NAMALWA (cell line): Measurements from ENCODE around the gene AHRR.

Experiments used
- DNase-seq: peaks from one replicate; pipeline ENCODE4 v3.0.0-alpha.2; 2015; ENCODE audit warnings: low spot score

AHRR gene

DNA sequence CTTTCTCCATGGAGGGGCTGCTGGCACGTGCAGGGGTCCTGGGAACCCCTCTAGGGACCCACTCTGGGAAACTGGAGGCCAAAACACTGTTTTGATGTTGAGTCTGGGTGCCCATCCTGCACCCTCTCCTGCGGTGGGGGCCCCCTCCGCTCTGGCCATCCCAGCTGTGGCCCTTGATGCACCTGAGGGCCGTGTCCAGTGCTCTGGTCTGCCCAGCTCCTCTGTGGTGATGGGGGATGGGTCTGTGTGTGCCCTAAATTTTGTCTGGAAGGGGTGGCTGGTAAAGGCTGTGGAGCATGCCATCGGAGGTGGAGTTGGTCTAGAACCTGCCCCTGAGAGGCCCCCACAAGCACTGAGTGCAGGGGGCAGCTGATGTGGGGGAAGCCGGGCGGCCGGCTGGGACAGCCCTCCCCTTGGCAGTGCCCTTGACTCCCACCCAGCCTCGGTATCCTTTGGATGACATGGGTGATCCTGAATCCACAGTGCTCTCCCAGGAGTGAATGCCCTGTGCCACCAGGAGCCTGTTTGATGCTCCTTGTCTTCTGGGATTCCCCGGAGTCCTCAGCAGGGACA lies 26.3 kb downstream of the AHRR start:
- DNase-seq, result no peak

DNA sequence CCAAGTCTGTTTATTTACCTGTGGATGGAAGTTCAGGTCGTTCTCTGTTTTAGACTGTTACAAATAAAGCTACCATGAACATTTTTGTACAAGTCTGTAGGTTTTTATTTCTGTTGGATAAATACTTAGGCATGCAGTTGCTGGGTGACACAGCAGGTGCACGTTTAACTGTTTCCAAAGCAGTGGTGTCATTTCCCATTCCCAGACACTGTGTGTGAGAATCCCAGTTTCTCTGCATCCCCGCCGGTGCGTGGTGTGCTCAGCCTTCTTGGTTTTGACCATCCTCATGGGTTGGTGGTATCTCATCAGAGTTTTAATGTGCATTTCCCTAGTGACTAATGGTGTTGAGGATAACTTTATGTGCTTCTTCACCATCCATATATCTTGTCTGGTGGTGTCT lies 27.2 kb downstream of the AHRR start:
- no peak for DNase-seq

- DNase-seq, result no peak
Measured at GRCh38 chr5:350355-350754, 28.8 kb downstream of the AHRR start.

DNA sequence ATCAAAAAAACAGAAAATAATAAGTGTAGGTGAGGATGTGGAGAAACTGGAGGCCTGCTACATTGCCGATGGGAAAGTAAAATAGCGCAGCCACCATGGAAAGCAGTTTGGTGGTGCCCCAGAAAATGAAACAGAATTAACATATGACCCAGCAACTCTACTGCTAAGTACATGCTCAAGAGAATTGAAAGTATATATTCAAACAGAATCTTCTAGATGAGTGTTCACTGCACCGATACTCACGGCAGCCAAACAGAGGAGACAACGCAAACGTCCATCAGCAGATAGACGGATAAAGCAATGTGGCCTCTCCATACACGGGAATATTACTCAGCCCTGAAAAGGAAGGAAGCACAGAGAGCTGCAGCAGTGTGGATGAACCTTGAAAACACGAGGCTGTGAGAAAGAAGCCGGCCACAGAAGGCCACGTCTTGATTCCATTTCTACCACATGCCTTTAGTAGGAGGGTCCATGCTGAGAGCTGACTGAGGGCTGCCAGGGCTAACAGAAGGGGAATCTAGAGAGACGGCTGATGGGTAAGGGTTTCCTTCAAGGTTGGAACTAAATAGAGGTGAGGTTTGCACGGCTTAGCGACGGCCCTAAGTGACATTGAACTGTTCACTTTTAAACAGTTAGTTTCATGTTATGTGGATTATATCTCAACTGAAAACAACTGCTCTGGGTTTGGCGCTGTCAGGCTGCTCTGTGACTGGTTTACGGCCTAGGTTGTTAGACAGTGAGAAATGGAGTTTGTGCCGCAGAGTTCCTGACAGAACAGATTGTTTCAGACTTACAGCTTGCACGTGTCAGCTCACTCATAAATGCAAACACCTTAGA lies 29.8 kb downstream of the AHRR start:
- DNase-seq, result no peak

GRCh38 chr5:351921-352245 lies 30.4 kb downstream of the AHRR start:
- no peak for DNase-seq

- DNase-seq, result no peak
Measured at GRCh38 chr5:352639-353611, 31.4 kb downstream of the AHRR start.

GRCh38 chr5:353612-354580 lies 32.4 kb downstream of the AHRR start:
- no peak for DNase-seq

DNA sequence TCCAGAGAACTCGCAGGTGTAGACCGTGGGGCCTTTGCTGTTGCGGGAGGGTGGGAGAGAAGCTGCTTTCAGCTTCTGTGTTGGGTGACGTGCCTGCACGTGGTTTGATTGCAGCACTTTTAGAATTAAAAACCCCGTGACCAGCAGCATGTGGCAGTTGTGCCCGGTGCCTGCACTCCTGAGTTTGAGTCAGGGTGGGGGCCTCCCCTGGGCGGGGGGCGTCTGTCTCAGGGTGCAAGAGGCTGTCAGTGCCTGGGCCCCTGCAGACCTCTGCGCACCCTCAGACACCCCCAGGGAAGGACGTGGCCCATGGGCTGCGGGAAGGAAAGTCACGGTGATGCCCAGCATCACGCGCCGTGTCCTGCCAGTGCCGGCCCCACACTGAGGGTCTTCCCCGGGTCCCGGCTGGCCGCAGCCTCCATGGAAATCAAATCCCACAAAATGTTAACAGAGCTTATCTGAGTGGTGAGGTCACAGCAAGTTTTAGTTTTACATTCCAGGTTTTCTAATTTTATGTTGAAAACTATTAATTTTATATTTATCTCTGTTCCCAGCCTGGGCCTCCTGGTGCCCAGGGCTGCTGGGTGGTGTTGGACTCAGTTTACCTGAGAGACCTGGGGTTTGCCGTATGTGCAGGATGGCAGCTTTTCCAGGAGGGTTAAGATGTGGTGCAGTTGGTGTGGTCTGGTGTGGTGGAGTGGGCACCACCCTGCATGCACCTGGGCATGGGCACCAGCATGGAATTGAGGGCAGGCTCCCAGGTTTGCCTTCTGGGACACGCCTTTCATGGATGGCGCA lies 33.3 kb downstream of the AHRR start:
- no peak for DNase-seq

- no peak for DNase-seq
Measured at GRCh38 chr5:355379-355935, 33.9 kb downstream of the AHRR start.

GRCh38 chr5:355958-356357 lies 34.4 kb downstream of the AHRR start:
- no peak for DNase-seq

DNA sequence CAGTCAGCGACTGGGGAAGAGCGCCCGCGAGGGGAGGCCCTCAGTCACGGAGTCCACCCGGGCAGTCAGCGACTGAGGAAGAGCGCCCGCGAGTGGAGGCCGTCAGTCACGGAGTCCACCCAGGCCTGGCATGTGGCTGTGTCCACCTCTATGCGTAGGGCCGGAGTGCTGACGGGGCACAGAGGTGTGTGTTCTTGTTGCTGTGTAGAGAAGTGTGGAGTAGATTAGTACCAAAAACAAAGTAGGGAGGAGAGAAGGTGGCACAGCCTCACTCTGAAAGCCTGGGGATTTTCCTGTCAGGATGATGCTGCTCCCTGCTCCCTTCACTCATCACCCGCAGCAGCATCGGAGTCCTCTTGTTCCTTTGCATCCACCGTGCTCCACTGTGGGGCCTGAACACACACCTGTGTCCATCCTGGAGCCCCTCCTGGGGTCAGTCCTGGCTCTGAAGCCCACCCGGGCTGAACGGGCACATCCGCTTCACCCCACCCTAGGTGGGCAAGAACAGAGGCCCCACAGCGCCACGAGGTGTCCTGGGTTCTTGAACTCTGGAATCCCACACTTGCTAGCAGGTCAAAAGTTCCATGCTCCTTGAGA lies 37.9 kb downstream of the AHRR start:
- DNase-seq, result no peak

DNA sequence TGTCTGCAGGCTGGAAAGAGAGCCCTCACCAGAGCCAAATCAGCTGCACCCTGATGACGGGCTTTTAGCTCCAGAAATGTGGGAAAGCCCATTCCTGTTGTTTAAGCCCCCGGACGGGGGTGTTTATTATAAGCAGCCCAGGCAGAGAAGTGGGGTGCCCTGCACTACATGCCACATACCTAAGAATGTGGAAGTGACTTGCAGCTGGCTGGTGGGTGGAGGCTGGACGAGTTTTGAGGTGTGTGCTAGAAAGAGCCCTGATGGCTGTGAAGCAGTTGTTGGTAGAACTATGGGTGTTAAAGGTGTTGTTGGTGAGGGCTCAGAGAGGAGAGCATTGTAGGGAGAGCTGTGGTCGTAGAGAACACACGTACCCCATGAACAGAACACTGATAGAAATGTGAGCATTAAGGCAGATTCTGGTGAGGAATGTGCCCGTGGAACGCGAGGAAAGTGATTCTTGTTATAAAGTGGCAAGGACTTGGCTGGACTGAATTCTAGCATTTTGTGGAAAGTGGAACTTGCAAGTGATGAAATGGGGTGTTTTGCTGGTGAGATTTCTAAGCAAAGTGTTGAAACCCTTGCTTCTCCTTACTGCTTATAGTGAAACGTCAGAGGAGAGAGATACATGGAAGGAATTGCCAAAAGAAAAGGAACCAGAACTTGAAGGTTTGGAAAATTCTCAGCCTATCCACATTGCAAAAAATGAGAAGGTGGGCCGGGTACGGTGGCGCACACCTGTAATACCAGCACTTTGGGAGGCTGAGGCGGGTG lies 38.9 kb downstream of the AHRR start:
- no peak for DNase-seq

DNA sequence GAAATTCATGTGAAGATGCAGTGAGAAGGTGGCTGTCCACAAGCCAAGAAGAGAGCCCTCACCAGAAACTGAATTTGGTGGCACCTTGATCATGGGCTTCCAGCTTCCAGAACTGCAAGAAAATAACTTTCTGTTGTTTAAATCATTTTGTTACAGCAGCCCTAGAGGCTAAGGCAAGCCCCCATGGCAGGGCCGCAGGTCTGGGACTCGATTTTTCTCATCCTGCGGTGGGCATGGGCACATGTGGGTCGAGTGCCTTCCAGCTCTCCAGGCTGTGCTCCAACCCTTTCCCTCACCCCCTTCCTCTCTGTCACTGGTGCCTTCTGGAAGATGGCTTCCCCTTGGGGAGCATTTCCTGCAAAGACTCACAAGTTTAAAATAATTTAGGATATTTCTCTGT lies 40.7 kb downstream of the AHRR start:
- DNase-seq, result no peak

DNA sequence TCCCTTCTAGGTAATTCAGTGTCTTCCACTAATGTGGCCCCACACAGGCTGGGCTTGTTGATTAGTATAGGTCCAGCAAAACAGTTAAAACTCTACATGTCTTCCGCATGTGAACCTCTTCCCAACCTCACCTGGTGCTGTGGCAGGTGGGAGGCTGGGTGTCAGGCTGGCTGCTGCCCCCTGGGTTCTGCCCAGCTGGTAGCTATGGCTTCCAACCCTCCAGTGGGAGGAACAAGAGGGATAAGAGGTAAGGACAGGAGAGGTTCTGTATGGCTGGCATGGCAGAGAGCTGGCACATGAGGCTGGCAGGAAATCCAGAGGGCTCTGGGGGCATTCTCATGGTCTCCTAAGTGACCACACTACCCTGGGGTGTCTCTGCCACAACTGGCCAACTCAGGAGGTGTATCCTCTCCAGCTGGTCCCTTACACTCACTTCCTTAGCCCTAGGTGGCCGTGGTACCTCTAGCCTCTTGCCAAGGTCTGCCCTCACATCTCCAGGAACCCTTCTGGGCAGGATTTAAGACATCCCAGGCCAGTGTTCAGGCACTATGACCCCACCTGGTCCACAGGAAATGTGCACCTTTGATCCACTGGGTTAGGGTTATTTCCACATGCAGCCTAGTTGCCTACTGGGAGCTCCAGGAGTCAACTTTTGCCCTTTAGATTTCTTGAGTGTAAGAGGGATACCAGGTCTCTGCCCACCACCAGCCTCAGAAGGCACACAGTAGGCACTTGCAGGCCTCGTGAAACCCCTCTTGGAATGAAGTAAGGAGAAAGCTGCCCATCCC lies 41.7 kb downstream of the AHRR start:
- no peak for DNase-seq

DNA sequence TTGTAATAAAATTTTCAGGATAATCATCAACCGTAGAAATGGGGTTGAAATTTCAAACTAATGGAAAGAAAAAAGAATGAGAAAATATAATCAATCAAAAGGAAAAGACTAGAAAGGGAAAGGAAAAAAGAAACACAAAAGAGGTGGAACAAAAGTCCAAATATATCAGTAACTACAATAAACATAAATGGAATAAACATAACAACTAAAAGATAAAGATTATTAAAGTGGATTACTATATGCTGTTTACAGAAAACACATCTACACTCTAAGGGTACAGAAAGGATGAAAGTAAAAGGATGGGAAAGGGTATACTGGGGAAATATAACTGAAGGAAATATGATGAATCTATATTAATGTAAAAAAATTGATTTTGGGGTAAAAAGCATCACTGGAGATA lies 43.0 kb downstream of the AHRR start:
- no peak for DNase-seq

DNA sequence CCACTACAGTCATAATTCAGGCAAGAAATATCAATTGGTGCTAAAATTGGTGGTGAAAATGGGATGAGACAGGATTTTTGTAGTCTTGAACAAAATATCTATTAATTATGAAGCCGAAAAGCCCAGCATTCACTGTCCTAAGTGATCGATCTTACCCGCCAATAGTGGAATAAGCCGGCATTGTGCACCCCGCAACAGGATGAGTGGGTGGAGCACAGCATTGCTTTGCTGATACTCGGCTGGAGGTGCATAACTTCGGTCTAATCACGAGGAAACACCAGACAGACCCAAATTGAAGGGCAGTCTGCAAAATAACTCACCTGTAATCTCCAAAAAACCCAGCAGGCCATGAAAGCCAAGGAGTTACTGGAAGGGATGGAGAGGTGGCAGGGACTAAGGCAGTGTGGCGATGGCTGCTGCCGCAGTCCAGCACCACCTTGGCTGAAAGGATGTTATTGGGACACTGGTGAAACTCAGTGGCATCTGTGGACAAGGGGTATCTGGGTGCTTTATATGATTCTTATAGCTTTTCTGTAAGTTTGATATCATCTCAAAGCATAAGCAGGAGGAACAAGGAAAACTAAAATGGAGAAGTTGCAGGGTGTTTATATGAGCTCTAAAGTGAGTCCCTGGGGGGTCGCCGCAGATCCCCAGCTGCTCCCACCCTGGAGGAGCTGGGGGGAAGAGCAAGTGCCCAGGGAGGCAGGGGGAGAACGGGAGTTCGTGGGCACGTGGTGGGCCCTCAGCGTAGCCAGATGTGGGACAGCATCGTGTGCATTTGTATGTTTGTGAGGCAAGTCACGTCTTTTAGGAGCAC lies 45.2 kb downstream of the AHRR start:
- DNase-seq, result no peak

GRCh38 chr5:367358-368130 lies 46.0 kb downstream of the AHRR start:
- DNase-seq, result no peak
